ENCODE measurements around the gene SRP19.

- TF ChIP-seq, protein P1, sequence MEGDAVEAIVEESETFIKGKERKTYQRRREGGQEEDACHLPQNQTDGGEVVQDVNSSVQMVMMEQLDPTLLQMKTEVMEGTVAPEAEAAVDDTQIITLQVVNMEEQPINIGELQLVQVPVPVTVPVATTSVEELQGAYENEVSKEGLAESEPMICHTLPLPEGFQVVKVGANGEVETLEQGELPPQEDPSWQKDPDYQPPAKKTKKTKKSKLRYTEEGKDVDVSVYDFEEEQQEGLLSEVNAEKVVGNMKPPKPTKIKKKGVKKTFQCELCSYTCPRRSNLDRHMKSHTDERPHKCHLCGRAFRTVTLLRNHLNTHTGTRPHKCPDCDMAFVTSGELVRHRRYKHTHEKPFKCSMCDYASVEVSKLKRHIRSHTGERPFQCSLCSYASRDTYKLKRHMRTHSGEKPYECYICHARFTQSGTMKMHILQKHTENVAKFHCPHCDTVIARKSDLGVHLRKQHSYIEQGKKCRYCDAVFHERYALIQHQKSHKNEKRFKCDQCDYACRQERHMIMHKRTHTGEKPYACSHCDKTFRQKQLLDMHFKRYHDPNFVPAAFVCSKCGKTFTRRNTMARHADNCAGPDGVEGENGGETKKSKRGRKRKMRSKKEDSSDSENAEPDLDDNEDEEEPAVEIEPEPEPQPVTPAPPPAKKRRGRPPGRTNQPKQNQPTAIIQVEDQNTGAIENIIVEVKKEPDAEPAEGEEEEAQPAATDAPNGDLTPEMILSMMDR (IDR thresholded peaks at IDR 0.05): no peak
- no peak for TF ChIP-seq POLR2A (IDR thresholded peaks at IDR 0.05)
Measured at GRCh38 chr5:112866739-112867138, 5.7 kb downstream of the SRP19 start.

Measured in uterus (tissue), 2 donors.